ENCODE results near the gene CLSTN3. TPM values are rescaled to one million over a fixed set of nuclear protein-coding genes. Genes with fewer than 3 reads are reported as not detected.

The CLSTN3 gene
- total and polyA plus RNA-seq, 10 of the 15 experiments (the other 5 are each of a cell fraction or from before 2014, with no cell fraction given) = 0.09 to 35.9 (median 11.3) TPM

Small RNAs within 50 kb of the gene (small RNA-seq; reads per million reads assigned to genes)
- not detected for gene RNU6-485P

Other genes starting within 250 kb of the CLSTN3 start
Only the 7 nearest of the 15 such genes appear.
- 54.6 and 69.0 TPM in 2 replicates for gene EMG1, start 159.5 kb upstream of the CLSTN3 start, total RNA-seq (2014; rRNA removed)
- gene EMG1, start 159.5 kb upstream of the CLSTN3 start, total RNA-seq (2014; rRNA removed; fragmentation: Illumina TruSeq; extraction: Trizol) = 67.8 and 69.9 TPM in 2 replicates
- 82.4 and 84.4 TPM in 2 replicates for gene EMG1, start 159.5 kb upstream of the CLSTN3 start, total RNA-seq (2021)
- 75.9 and 77.7 TPM in 2 replicates for gene EMG1, start 159.5 kb upstream of the CLSTN3 start, polyA plus RNA-seq (2011; rRNA removed)
- 77.2 and 91.3 TPM in 2 replicates for gene EMG1, start 159.5 kb upstream of the CLSTN3 start, polyA plus RNA-seq (2014; fragmentation: Illumina TruSeq; extraction: Trizol)
- gene EMG1, start 159.5 kb upstream of the CLSTN3 start, polyA plus RNA-seq (2014; fragmentation: Nextera tagmentation; extraction: Ambion mirVana) = 100 to 1,000 TPM; 158 to 164 TPM
- 78.0 and 94.4 TPM in 2 replicates for gene EMG1, start 159.5 kb upstream of the CLSTN3 start, polyA plus RNA-seq (2014; rRNA removed)
- 100 to 1,000 TPM; 154 to 165 TPM for gene EMG1, start 159.5 kb upstream of the CLSTN3 start, polyA plus RNA-seq (2016; fragmentation: Nextera tagmentation; extraction: Ambion mirVana)
- 19.1 and 21.6 TPM in 2 replicates for gene LPCAT3, start 111.9 kb upstream of the CLSTN3 start, total RNA-seq (2014; rRNA removed)
- gene LPCAT3, start 111.9 kb upstream of the CLSTN3 start, total RNA-seq (2014; rRNA removed; fragmentation: Illumina TruSeq; extraction: Trizol) = 16.4 and 16.9 TPM in 2 replicates
- gene LPCAT3, start 111.9 kb upstream of the CLSTN3 start, total RNA-seq (2021) = 23.1 and 23.3 TPM in 2 replicates
- gene LPCAT3, start 111.9 kb upstream of the CLSTN3 start, polyA plus RNA-seq (2011; rRNA removed) = 39.1 and 48.3 TPM in 2 replicates
- 28.3 and 29.5 TPM in 2 replicates for gene LPCAT3, start 111.9 kb upstream of the CLSTN3 start, polyA plus RNA-seq (2014; fragmentation: Illumina TruSeq; extraction: Trizol)
- 1 to 10 TPM; 2.6 to 3.7 TPM for gene LPCAT3, start 111.9 kb upstream of the CLSTN3 start, polyA plus RNA-seq (2014; fragmentation: Nextera tagmentation; extraction: Ambion mirVana)
- gene LPCAT3, start 111.9 kb upstream of the CLSTN3 start, polyA plus RNA-seq (2014; rRNA removed) = 28.3 and 31.1 TPM in 2 replicates
- gene LPCAT3, start 111.9 kb upstream of the CLSTN3 start, polyA plus RNA-seq (2016; fragmentation: Nextera tagmentation; extraction: Ambion mirVana) = 10 to 100 TPM; 22.8 to 24.4 TPM
- 0.73 and 1.1 TPM in 2 replicates for gene C1S, start 69.7 kb upstream of the CLSTN3 start, total RNA-seq (2014; rRNA removed)
- 0.09 and 0.27 TPM in 2 replicates for gene C1S, start 69.7 kb upstream of the CLSTN3 start, total RNA-seq (2014; rRNA removed; fragmentation: Illumina TruSeq; extraction: Trizol)
- 1.2 and 1.3 TPM in 2 replicates for gene C1S, start 69.7 kb upstream of the CLSTN3 start, total RNA-seq (2021)
- gene C1S, start 69.7 kb upstream of the CLSTN3 start, polyA plus RNA-seq (2011; rRNA removed) = 0.96 and 1.1 TPM in 2 replicates
- 0.38 and 0.51 TPM in 2 replicates for gene C1S, start 69.7 kb upstream of the CLSTN3 start, polyA plus RNA-seq (2014; fragmentation: Illumina TruSeq; extraction: Trizol)
- under 1 TPM; 0.10 to 0.16 TPM for gene C1S, start 69.7 kb upstream of the CLSTN3 start, polyA plus RNA-seq (2014; fragmentation: Nextera tagmentation; extraction: Ambion mirVana)
- 0.34 and 1.4 TPM in 2 replicates for gene C1S, start 69.7 kb upstream of the CLSTN3 start, polyA plus RNA-seq (2014; rRNA removed)
- gene C1S, start 69.7 kb upstream of the CLSTN3 start, polyA plus RNA-seq (2016; fragmentation: Nextera tagmentation; extraction: Ambion mirVana) = under 1 TPM; 0.20 to 0.32 TPM
- gene C1R, start 37.9 kb upstream of the CLSTN3 start, total RNA-seq (2014; rRNA removed) = 0.87 and 0.96 TPM in 2 replicates
- gene C1R, start 37.9 kb upstream of the CLSTN3 start, total RNA-seq (2014; rRNA removed; fragmentation: Illumina TruSeq; extraction: Trizol) = 0.76 and 0.88 TPM in 2 replicates
- 1.7 and 1.8 TPM in 2 replicates for gene C1R, start 37.9 kb upstream of the CLSTN3 start, total RNA-seq (2021)
- 0.82 and 1.3 TPM in 2 replicates for gene C1R, start 37.9 kb upstream of the CLSTN3 start, polyA plus RNA-seq (2011; rRNA removed)
- gene C1R, start 37.9 kb upstream of the CLSTN3 start, polyA plus RNA-seq (2014; fragmentation: Illumina TruSeq; extraction: Trizol) = 1.4 and 1.5 TPM in 2 replicates
- under 1 TPM in 1 of 2 experiments, not detected in 1; 0.31 TPM for gene C1R, start 37.9 kb upstream of the CLSTN3 start, polyA plus RNA-seq (2014; fragmentation: Nextera tagmentation; extraction: Ambion mirVana)
- 1.9 and 2.8 TPM in 2 replicates for gene C1R, start 37.9 kb upstream of the CLSTN3 start, polyA plus RNA-seq (2014; rRNA removed)
- gene C1R, start 37.9 kb upstream of the CLSTN3 start, polyA plus RNA-seq (2016; fragmentation: Nextera tagmentation; extraction: Ambion mirVana) = under 1 TPM; 0.73 to 0.86 TPM
- gene C1RL, start 21.2 kb upstream of the CLSTN3 start, total RNA-seq (2014; rRNA removed) = 10.7 and 12.8 TPM in 2 replicates
- 10.2 and 11.7 TPM in 2 replicates for gene C1RL, start 21.2 kb upstream of the CLSTN3 start, total RNA-seq (2014; rRNA removed; fragmentation: Illumina TruSeq; extraction: Trizol)
- 10.3 and 11.5 TPM in 2 replicates for gene C1RL, start 21.2 kb upstream of the CLSTN3 start, total RNA-seq (2021)
- gene C1RL, start 21.2 kb upstream of the CLSTN3 start, polyA plus RNA-seq (2011; rRNA removed) = 4.9 and 5.8 TPM in 2 replicates
- 10.5 and 16.3 TPM in 2 replicates for gene C1RL, start 21.2 kb upstream of the CLSTN3 start, polyA plus RNA-seq (2014; fragmentation: Illumina TruSeq; extraction: Trizol)
- gene C1RL, start 21.2 kb upstream of the CLSTN3 start, polyA plus RNA-seq (2014; fragmentation: Nextera tagmentation; extraction: Ambion mirVana) = 1 to 10 TPM; 1.3 to 2.5 TPM
- 10.6 and 14.2 TPM in 2 replicates for gene C1RL, start 21.2 kb upstream of the CLSTN3 start, polyA plus RNA-seq (2014; rRNA removed)
- 1 to 10 TPM; 4.7 to 6.0 TPM for gene C1RL, start 21.2 kb upstream of the CLSTN3 start, polyA plus RNA-seq (2016; fragmentation: Nextera tagmentation; extraction: Ambion mirVana)
- gene RBP5, start 1.5 kb upstream of the CLSTN3 start, total RNA-seq (2014; rRNA removed) = 0.34 TPM in 1 of 2 replicates, not detected in the other
- not detected in 2 replicates for gene RBP5, start 1.5 kb upstream of the CLSTN3 start, total RNA-seq (2014; rRNA removed; fragmentation: Illumina TruSeq; extraction: Trizol)
- not detected in 2 replicates for gene RBP5, start 1.5 kb upstream of the CLSTN3 start, total RNA-seq (2021)
- 0.11 and 0.19 TPM in 2 replicates for gene RBP5, start 1.5 kb upstream of the CLSTN3 start, polyA plus RNA-seq (2011; rRNA removed)
- not detected in 2 replicates for gene RBP5, start 1.5 kb upstream of the CLSTN3 start, polyA plus RNA-seq (2014; fragmentation: Illumina TruSeq; extraction: Trizol)
- under 1 TPM in 1 of 2 experiments, not detected in 1; 0.29 TPM for gene RBP5, start 1.5 kb upstream of the CLSTN3 start, polyA plus RNA-seq (2014; fragmentation: Nextera tagmentation; extraction: Ambion mirVana)
- 0.35 TPM in 1 of 2 replicates, not detected in the other for gene RBP5, start 1.5 kb upstream of the CLSTN3 start, polyA plus RNA-seq (2014; rRNA removed)
- gene RBP5, start 1.5 kb upstream of the CLSTN3 start, polyA plus RNA-seq (2016; fragmentation: Nextera tagmentation; extraction: Ambion mirVana) = 1 to 10 TPM in 1 of 2 experiments, under 1 TPM in 1; 0.23 to 1.1 TPM
- 12.3 and 14.5 TPM in 2 replicates for gene PEX5, start 59.3 kb downstream of the CLSTN3 start, total RNA-seq (2014; rRNA removed)
- 11.9 and 13.0 TPM in 2 replicates for gene PEX5, start 59.3 kb downstream of the CLSTN3 start, total RNA-seq (2014; rRNA removed; fragmentation: Illumina TruSeq; extraction: Trizol)
- gene PEX5, start 59.3 kb downstream of the CLSTN3 start, total RNA-seq (2021) = 29.2 and 31.9 TPM in 2 replicates
- gene PEX5, start 59.3 kb downstream of the CLSTN3 start, polyA plus RNA-seq (2011; rRNA removed) = 12.1 and 17.1 TPM in 2 replicates
- 10.1 and 14.4 TPM in 2 replicates for gene PEX5, start 59.3 kb downstream of the CLSTN3 start, polyA plus RNA-seq (2014; fragmentation: Illumina TruSeq; extraction: Trizol)
- gene PEX5, start 59.3 kb downstream of the CLSTN3 start, polyA plus RNA-seq (2014; fragmentation: Nextera tagmentation; extraction: Ambion mirVana) = 1 to 10 TPM; 1.3 to 2.9 TPM
- 15.2 and 17.9 TPM in 2 replicates for gene PEX5, start 59.3 kb downstream of the CLSTN3 start, polyA plus RNA-seq (2014; rRNA removed)
- gene PEX5, start 59.3 kb downstream of the CLSTN3 start, polyA plus RNA-seq (2016; fragmentation: Nextera tagmentation; extraction: Ambion mirVana) = 1 to 10 TPM; 6.6 to 7.1 TPM